ENCODE results near the gene HGD.

Gene HGD

GRCh38 chr3:120604382-120604781, 77.7 kb downstream of the HGD start:
- Histone ChIP-seq H3K4me1 (ENCODE audit: control insufficient read depth, low read length) (no peaks in the 10 kb centered on the region), H3K36me3 (ENCODE audit: control insufficient read depth, low read length) (peaks cover 33% of the 10 kb centered on the region), H3K27me3 (ENCODE audit: control insufficient read depth, low read length) (0 out of 2 replicates have a peak, but pooled peaks cover 3% of the 10 kb centered on the region), H3K4me3 (ENCODE audit: low read length) (no peak overlapping the region), H3K4me2 (ENCODE audit: low read length) (no peak overlapping the region), H4K20me1 (ENCODE audit: control insufficient read depth, insufficient read depth, low read depth, low read length) (no peaks in the 10 kb centered on the region), H3F3A (ENCODE audit: control insufficient read depth, insufficient read depth) (no peaks in the 10 kb centered on the region; the same call in 1 of the 2 replicates), H3K79me2 (ENCODE audit: control insufficient read depth, low read length) (peaks cover 4% of the 10 kb centered on the region), H3K9me3 (ENCODE audit: control insufficient read depth, insufficient read depth, low read length) (no peaks in the 10 kb centered on the region), H3K9me2 (replicated peaks; ENCODE audit: control insufficient read depth, low read length) (no peaks in the 10 kb centered on the region), H3K27ac (ENCODE audit: low read depth, low read length) (no peak overlapping the region)
- no peak for TF ChIP-seq CTCF (IDR thresholded peaks at IDR 0.05; ENCODE audit: low read depth, low read length, poor library complexity, severe bottlenecking)
- TF ChIP-seq EZH2phosphoT487 (IDR thresholded peaks at IDR 0.05; ENCODE audit: borderline replicate concordance, low read length), result no peak

DNA sequence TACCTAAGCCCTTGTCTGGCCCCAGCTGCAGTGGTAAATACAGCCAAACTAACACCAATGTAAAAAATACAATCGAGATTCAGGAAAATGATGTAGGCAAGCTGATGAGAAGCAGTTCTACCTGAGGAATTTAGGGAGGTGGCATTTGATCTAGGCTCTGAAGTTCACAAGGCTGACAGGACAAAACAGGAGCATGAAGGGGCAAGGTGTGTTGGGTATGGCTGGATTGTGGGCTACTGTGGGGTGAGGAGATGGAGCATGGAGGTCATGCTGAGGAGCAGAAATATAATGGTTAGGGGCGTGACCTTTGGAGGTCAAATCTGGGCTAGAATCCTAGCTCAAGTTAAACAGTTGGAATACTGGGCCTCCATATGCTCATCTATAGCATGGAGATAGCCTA, 79.4 kb downstream of the HGD start:
- peaks cover 1% of the 10 kb centered on the region for H3K4me1 ChIP-seq (ENCODE audit: control insufficient read depth, low read length)
- TF ChIP-seq CTCF (IDR thresholded peaks at IDR 0.05; ENCODE audit: low read depth, low read length, poor library complexity, severe bottlenecking) (no peak), EZH2phosphoT487 (IDR thresholded peaks at IDR 0.05; ENCODE audit: borderline replicate concordance, low read length) (no peak)
- H3K36me3 ChIP-seq (ENCODE audit: control insufficient read depth, low read length), result peaks cover 50% of the 10 kb centered on the region

GRCh38 chr3:120601554-120601953, 80.5 kb downstream of the HGD start:
- TF ChIP-seq CTCF (IDR thresholded peaks at IDR 0.05; ENCODE audit: low read depth, low read length, poor library complexity, severe bottlenecking), result no peak
- TF ChIP-seq EZH2phosphoT487 (IDR thresholded peaks at IDR 0.05; ENCODE audit: borderline replicate concordance, low read length), result no peak
- peaks cover 58% of the 10 kb centered on the region for H3K36me3 ChIP-seq (ENCODE audit: control insufficient read depth, low read length)
- peaks cover 3% of the 10 kb centered on the region; the same call in 1 of the 2 replicates for H4K20me1 ChIP-seq (ENCODE audit: control insufficient read depth, insufficient read depth, low read depth, low read length)
- no peaks in the 10 kb centered on the region; the same call in 1 of the 2 replicates for H3F3A ChIP-seq (ENCODE audit: control insufficient read depth, insufficient read depth)
- H3K27me3 ChIP-seq (ENCODE audit: control insufficient read depth, low read length), result no peaks in the 10 kb centered on the region
- no peak overlapping the region for H3K4me3 ChIP-seq (ENCODE audit: low read length)
- H3K4me1 ChIP-seq (ENCODE audit: control insufficient read depth, low read length), result peaks cover 9% of the 10 kb centered on the region
- H3K4me2 ChIP-seq (ENCODE audit: low read length), result no peak overlapping the region
- H3K79me2 ChIP-seq (ENCODE audit: control insufficient read depth, low read length), result peaks cover 32% of the 10 kb centered on the region
- H3K9me2 ChIP-seq (replicated peaks; ENCODE audit: control insufficient read depth, low read length), result no peaks in the 10 kb centered on the region
- H3K9me3 ChIP-seq (ENCODE audit: control insufficient read depth, insufficient read depth, low read length), result no peaks in the 10 kb centered on the region
- no peak overlapping the region for H3K27ac ChIP-seq (ENCODE audit: low read depth, low read length)

More for the DNA sequence above, 79.4 kb downstream of the HGD start:
- Histone ChIP-seq H3K79me2 (ENCODE audit: control insufficient read depth, low read length) (peaks cover 21% of the 10 kb centered on the region), H3K27ac (ENCODE audit: low read depth, low read length) (no peak overlapping the region), H3K4me2 (ENCODE audit: low read length) (no peak overlapping the region), H3K9me2 (replicated peaks; ENCODE audit: control insufficient read depth, low read length) (no peaks in the 10 kb centered on the region), H3K27me3 (ENCODE audit: control insufficient read depth, low read length) (no peaks in the 10 kb centered on the region), H3K9me3 (ENCODE audit: control insufficient read depth, insufficient read depth, low read length) (no peaks in the 10 kb centered on the region), H3F3A (ENCODE audit: control insufficient read depth, insufficient read depth) (no peaks in the 10 kb centered on the region; the same call in 1 of the 2 replicates), H4K20me1 (ENCODE audit: control insufficient read depth, insufficient read depth, low read depth, low read length) (no peaks in the 10 kb centered on the region), H3K4me3 (ENCODE audit: low read length) (no peak overlapping the region)

All from DOHH2 (cell line).